HG02588 (cell line): ENCODE results near the gene CANX.
"Not testable (repeated sequence)": the region's sequence is repeated elsewhere in the genome, so short reads cannot be mapped to it uniquely, and the experiment has no call there.

Source experiments
- ATAC-seq: cut with Tn5 transposase; IDR thresholded peaks from one replicate; pipeline ENCODE4 v1.9.1; 2021; ENCODE audit warnings: mild to moderate bottlenecking, moderate library complexity; ENCODE audit not compliant: unreplicated experiment

CANX gene

GRCh38 chr5:179698935-179699615 lies at the start of gene CANX:
TSS of gene CANX (plus strand) at chr5:179698967. CDS start at chr5:179705682, 6,715 bp downstream.
- ATAC-seq: no peak

- not testable (repeated sequence) for ATAC-seq
These were observed 49.5 kb upstream of the CANX start for GRCh38 chr5:179649166-179649703.

- ATAC-seq: not testable (repeated sequence)
These were observed 48.5 kb upstream of the CANX start for GRCh38 chr5:179650245-179650644.

GRCh38 chr5:179653135-179653534 lies 45.6 kb upstream of the CANX start:
- ATAC-seq: not testable (repeated sequence)

- peak; percentile 91 for ATAC-seq
These were observed 41.2 kb upstream of the CANX start for GRCh38 chr5:179657302-179658178.

- ATAC-seq: peak; percentile 63
These were observed 40.4 kb upstream of the CANX start for GRCh38 chr5:179658179-179658856.

- ATAC-seq: not testable (repeated sequence)
These were observed 37.1 kb upstream of the CANX start for GRCh38 chr5:179661647-179662046.

GRCh38 chr5:179668391-179668790 lies 30.4 kb upstream of the CANX start:
- ATAC-seq: no peak

GRCh38 chr5:179678223-179679013 lies 20.3 kb upstream of the CANX start:
- peak; percentile 86 for ATAC-seq

- peak; percentile 25 for ATAC-seq
These were observed 19.6 kb upstream of the CANX start for GRCh38 chr5:179679014-179679674.

GRCh38 chr5:179680014-179680779 lies 18.6 kb upstream of the CANX start:
- no peak for ATAC-seq

- ATAC-seq: no peak
These were observed 17.9 kb upstream of the CANX start, which contains the start of gene CBY3 for GRCh38 chr5:179680780-179681401. TSS of gene CBY3 (minus strand) at chr5:179681034. CDS start at chr5:179680918, 116 bp downstream.

- ATAC-seq: not testable (repeated sequence)
These were observed 9.6 kb upstream of the CANX start for GRCh38 chr5:179689212-179689611.

GRCh38 chr5:179694561-179694960 lies 4.2 kb upstream of the CANX start:
- no peak for ATAC-seq

GRCh38 chr5:179696603-179697002 lies 2.2 kb upstream of the CANX start:
- ATAC-seq: no peak

- ATAC-seq: no peak
These were observed 1.7 kb upstream of the CANX start for GRCh38 chr5:179697108-179697507.

- ATAC-seq: not testable (repeated sequence)
These were observed 1.2 kb upstream of the CANX start for GRCh38 chr5:179697543-179697942.
